GM18520 (cell line): ENCODE measurements around the gene MAP3K14.
"Not testable (repeated sequence)": the region's sequence is repeated elsewhere in the genome, so short reads cannot be mapped to it uniquely, and the experiment has no call there.

Experiments
- ATAC-seq: cut with Tn5 transposase; IDR thresholded peaks from one replicate; pipeline ENCODE4 v1.9.1; 2021; ENCODE audit not compliant: unreplicated experiment

Gene MAP3K14

DNA sequence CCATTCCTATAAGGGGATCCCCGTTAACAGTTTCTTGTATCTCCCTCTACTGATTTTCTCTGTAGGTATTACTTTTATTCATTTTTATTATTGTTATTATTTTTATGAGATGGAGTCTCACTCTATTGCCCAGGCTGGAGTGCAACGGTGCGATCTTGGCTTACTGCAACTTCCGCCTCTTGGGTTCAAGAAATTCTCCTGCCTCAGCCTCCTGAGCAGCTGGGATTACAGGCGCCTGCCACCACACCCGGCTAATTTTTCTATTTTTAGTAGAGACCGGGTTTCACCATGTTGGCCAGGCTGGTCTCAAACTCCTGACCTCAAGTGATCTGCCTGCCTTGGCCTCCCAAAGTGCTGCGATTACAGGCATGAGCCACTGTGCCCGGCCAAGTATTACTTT is 14.6 kb downstream of the MAP3K14 start:
- ATAC-seq, result not testable (repeated sequence)

DNA sequence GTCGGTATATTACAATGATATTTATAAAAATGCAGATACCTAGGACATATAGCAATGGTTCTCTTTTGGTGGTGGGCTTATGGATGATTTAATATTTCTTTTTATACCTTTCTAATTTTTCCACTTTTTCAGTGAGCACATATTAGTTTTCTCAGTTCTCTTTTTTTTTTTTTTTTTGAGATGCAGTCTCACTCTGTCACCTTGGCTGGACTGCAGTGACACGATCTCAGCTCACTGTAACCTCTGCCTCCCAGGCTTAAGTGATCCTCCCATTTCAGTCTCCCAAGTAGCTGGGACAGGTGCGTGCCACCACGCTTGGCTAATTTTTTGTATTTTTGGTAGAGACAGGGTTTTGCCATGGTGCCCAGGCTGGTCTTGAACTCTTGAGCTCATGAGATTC is 15.1 kb downstream of the MAP3K14 start:
- no peak for ATAC-seq

DNA sequence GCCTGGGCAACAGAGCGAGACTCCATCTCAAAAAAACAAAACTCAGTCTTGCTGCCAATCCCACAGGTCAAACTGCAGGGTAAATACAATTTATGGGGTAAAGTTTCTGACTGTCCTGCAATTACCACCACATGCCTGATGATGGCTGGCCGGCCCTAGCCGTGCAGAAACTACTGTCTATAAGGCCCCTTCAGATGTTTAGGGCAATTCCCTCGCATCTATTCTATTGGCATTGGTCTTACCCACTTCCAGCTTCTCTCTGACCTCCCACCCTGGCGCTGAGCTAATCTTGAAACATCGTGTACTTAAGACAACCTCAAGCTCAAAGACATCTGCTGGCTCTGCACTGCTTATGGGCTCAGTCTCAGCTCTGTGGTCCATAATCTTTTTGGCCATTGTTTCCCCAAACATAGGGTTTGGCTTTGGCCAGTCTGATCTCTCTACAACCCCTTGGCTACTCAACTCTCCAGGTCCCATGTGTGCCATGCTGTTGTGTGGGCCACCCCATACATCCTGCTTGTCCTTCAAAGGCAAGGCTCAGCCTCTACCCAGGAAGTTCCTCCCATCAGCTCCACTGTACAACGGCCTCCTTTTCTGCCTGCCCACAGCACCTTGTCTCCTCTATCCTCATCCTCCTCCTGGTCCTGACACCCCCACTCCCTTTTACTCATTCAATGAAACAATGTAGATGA is 16.6 kb downstream of the MAP3K14 start:
- no peak for ATAC-seq

DNA sequence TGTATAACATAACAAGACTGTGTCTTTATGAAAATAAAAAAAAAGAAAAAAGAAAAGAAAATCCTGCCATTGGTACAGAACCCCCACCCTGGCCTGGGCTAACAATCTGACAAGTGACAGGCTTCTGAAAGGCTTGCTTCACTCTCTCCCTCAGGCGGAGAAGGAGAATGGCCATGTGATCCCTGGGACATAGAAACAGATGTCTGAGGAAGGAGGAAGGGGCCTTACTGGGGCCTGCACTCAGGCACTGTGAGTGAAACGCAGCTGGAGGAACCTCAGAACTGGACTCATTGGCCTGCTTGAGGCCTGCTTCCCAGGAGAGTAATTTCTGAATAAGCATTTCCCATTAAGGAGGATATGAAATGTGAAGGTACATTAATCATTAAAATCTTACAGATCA is 17.5 kb downstream of the MAP3K14 start:
- ATAC-seq, result no peak

DNA sequence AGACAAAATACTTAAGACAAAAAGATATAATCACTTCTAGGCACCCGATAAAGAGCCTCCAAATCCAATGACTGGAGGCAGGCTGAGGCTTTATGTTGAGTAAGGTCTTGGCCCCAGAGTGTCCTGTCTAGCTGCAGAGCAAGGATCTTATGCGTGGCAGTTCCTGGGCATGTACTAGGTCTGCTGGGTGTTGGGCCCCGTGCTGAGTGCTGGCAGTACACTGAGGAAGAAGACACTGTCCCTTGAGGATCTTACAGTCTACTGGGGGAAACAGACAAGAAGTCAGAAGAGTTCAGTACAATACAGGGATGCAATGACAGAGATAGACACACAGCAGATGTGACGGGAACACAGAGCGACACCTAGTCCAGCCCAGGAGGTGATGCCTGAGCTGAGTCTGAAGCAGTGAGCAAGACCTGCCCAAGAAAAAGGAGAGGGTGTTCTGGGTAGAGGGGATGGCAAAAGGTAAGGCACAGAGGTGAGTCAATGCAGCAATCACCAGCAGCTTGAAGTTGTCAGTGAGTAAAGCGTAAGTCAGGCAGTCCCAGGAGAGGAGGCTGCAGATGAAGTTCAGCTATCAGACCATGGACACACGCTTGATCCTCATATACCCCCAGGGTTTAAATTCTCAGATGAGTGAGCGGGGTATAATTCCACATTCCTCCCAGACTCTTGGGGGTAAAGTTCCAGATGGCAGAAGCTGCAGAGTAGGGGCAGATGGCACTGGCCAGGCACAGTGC is 18.1 kb downstream of the MAP3K14 start:
- no peak for ATAC-seq

DNA sequence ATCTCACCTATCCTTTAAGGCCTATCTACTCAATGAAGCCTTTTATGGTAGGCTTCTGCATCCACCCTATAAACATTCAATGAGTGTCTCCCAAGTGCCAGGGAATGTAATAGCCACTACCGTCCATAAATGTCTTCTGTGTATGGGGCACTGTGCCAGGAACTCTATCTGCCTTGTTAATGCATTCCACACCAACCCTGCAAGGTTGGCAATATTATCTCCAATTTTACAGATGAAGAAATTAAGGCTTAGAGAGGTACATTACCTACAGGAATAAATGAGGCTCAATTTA is 20.0 kb downstream of the MAP3K14 start:
- ATAC-seq, result no peak

DNA sequence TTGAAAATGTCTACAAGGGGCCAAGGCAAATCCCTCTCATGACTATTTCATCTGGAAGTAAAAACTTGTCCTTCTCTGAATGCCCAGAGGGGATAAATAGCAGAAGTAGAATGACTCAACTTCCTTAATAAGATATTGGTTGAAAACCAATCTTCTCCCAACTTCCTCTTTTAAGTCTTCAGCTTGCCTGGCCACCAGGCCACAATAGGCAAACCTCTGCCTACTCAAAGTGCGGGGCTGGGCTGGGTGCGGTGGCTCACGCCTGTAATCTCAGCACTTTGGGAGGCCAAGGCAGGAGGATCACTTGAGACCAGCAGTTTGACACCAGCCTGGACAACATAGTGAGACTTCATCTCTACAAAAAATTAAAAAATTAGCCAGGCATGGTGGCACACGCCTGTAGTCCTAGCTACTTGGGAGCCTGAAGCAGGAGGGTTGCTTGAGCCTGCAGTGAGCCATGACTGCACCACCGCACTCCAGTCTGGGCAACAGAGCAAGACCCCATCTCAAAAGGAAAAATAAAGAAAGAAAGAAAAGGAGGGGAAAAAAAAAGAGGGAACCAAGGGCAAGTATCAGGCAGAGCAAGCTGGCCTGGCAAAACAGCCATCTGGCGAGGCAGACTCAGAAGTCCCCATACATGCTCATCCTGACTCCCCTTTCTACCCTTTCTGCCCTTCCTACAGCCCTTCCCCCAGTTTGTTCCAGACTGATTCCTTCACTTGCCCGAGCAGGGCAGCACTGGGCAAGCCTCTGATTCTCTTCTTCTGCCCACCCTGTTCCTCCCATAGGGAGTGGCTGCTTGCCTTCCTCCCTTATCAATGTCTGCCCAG is 20.6 kb downstream of the MAP3K14 start:
- no peak for ATAC-seq

DNA sequence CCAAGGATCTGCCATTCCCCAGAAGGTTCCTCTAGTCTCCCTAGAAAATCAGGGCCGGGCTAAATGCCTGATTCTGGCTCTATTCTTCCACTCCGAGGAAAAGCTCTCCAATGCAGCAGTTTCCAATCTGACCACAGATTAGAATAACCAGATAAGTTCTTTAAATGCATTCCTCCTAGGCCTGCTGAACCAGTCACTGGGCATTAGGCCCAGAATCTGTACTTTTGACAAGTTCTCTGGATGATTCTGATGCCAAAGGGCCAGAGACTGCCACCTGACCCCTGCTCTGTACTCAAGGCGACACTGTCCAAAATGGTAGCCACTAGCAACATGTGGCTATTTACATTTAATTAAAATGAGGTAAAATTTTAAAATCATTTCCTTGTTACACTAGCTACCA is 22.3 kb downstream of the MAP3K14 start:
- no peak for ATAC-seq

DNA sequence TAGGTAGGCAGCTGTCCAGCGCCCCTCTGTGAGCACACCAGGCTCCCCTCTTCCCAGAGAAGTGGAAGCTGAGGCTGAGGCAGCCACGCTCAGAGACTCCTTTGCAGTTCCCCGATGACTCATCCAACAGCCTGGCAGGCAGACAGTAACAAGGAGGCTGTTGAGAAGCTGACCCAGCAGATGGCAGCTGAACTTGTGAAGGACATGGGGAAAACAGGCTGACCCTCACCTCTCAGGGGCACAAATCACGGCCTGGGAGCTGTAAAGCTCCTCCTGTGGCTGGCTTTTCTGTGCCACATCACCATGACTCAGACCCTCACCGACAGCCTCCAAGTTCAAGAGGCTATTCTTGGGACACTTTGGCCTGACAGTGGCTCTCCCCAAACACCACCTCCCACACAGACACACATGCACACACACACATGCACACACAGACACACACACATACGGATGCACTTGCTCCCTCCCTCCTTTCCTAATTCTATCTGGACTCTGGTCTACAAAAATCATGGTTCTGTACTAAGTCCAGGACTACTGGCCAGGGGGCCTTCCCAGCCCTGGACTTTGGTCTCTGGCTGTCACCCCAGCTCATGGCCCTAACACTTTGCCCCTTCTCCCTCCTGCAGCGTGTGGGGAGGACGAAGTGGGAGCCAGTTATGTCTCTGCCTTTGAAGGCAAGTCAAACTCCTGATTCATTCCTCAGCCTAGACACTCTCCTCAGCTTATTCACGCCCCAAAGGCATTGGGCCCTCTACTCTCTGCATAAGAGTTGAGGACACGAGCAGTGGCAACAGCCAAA is 23.2 kb downstream of the MAP3K14 start:
- ATAC-seq, result no peak

DNA sequence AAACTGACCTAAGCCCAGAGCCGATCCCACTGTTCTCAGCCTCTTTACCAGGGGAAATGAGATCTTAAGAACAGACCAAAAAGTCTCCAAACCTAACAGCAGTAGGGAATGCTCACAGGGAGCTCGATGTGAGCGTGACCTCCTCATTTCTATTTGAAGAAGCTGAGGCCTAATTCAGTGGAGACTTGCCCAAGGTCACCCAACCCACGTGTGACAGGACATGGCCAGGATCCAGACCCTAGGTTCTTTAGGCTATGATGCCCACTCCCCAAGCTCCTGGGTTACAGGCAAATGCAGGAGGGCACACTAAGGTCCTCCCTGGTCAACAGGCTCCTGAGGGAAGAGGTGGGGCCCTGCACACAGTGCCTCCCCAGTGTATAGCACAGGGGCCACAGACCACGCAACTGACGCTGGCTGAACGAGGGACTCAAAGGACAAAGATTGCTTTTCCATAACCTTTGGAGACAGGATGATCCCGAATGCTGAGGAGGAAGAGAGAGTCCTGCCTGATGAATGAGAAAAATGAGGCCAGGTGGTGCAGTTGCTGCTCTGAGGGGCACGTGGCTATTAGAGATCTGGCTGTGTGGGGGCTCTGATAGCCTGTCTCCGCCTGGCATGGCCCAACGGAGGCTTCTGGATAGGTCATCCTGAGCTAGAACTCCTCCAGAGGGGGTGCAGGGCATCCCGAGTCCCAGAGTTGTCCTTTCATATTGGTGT is 24.0 kb downstream of the MAP3K14 start:
- no peak for ATAC-seq

DNA sequence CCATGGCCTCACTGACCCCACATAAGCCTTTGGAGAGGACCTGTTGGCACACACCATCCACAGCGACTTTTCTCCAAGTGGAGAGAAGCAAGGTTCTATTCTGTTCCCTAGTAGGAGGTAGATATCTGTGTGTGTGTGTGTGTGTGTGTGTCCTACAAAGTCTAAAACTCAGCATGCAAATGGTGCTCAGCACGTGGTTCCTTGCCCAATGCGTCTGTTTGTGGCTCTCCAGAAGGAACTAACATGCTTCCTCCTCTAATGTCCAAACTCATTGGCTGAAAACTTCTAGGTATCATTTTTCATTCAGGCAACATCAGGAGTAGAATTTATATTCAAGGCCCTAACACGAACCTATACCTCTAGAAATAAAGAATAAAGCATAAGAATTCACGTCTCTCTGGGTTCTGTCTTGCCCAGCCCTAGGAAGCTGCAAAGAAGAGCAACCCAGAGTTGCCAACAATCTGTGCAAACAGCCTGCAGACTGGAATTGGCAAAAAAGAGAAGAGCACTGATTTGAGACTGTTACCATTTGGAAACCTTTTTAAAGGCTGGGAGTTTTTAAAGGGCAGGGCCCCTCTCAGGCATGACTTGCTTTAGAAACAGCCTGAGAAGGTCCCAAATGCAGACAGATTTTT is 25.5 kb downstream of the MAP3K14 start:
- no peak for ATAC-seq

DNA sequence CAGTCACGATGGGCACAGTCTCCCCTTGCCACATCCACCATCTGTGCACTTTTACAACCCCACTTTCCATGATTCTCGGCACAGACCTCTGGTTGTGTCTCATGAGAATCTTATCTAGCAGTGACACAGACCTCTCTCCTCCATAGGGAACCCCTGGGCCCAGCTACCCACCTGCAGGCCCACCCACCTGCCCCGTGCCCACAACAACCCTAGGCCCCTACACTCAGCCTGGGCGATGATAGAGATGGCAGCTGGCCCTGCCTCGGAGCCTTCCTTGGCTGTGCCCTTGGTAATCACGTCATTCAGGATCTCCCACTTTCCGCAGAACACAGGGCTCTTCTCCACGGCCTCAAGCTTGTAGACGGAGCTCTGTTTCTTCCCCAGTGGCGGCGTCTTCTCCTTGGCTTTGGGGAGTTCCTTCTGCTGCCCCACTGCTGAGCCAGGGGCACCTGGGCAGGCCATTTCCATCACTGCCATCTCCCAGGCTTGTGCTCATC is 26.5 kb downstream of the MAP3K14 start:
- ATAC-seq, result no peak

DNA sequence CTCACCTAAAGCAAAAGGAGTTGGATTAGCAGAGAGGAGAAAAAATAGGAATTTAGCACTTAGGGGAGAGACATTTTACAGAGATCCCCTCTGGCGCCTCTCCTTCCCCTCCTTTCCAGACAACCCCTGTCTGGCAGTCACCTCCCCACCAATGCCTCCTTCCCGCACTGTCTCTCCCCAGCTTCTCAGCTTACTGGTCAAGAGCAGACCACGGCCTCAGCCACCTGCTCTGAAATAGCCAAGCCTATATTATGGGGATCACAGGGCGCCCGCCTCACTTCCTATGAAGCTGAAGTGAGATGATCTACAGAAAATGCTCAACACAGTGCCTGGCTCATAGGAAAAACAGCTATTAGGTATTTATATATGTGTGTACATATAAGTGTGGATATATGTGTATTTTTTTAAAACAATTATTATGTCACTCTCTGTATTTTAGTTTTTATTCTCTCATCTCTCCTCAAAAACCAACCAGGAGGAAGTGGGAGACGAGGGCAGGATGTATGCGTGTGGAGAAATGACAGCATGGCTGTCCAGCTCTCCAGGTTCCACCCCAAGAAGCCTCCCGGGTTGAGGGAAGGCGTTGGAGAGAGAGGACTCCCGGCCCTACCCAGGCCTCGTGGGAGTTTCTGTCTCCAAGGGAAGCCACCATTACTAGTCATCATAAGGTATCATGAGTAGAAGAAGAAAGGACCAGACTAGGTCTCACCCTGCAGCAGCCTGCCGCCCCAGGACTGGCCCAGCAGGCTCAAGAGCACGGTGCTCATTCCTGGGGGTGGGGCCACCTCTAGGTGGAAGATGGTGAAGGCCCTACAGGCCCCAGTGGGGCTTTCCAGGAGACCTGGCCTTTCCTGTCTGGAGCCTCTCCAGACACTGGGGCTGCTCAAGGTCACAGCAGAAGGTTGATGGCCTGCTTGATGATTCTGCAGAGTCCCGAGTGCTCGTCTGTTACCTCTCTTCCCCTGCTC is 27.2 kb downstream of the MAP3K14 start:
- ATAC-seq, result no peak

DNA sequence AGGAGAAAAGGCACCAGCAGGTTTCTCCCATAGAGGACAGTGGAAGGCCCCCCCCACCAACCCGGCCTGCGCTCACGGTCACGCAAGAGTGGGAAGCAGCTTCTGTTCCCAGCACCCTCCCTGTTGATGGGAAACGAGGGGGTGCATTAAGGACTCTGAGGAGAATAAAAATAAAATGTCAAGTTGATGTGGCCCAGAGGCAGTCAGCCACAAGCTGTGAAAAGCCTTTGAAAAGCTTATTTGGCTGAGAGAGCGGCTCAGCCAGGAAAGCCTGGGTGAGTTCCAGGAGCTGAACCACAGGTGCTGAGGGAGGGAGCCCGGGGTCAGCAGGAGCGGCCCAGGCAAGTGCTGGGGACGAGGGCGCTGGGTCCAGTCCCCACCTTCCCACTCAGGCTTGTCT is 28.0 kb downstream of the MAP3K14 start:
- ATAC-seq, result no peak

DNA sequence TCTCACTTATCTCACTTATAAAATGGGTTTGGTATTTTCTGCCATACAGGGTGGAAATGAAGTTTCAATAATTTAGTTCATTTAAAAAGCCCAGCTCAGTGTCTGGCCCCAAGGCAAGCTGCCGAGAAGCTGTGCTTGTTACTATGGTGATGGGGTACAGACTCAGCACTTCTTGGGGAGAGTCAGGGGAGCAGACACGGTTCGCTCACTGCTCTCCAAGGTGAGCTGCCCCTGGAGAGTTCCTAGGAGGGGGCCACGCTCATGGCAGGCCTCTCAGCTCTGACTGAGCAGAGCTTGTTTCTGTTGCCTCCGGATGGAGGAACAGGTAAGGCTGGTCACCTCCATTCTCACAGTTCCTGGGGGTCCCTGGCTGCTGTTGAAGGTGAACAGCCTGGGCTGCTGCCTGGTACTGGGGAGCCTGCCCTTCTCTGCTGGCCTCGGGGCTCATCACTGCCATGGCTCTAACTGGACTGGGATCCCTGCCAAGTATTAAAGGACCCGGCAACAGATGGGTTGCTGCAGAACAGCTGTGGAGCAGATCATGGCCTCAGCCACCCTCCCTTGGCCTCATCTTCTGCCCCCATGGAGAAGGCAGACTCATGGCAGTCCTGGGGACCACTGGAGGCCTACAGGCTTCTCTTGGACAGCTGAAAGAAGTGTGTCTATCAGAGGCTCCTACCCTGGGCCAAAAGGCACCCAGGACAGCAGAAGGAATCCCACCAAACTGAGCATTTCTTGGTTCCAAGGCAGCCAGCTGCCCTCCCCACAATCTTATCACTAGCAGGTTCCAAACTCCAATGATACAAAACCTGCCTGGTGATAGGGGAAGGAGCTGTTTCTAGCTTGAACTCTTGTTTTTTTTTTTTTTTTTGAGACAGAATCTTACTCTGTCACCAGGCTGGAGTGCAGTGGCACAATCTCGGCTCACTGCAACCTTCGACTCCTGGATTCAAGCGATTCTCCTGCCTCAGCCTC is 29.0 kb downstream of the MAP3K14 start:
- no peak for ATAC-seq

DNA sequence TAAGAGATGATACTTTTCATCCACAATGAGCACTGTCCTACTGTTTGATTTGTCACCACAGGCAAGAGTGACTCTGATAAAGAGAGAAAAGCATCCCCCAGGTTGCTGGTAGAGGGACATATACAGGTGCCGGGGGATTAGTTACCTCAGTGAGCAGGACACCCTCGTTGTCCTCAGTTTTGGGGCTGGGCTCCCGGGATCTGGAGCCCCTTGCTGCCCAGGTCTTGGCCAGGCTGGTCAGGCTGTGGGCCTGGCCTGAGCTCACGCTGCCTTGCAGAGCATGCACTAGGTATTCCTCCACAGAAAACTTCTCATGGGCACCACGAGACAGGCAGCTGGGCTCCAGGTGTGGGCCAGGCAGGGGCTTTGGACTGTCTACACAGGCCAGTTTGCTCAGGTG is 30.5 kb downstream of the MAP3K14 start:
- ATAC-seq, result no peak
